ENCODE data around the gene VMO1.
A peak's percentile ranks its signal among the peaks of the same experiment; 100 is the strongest.

The VMO1 gene

DNA sequence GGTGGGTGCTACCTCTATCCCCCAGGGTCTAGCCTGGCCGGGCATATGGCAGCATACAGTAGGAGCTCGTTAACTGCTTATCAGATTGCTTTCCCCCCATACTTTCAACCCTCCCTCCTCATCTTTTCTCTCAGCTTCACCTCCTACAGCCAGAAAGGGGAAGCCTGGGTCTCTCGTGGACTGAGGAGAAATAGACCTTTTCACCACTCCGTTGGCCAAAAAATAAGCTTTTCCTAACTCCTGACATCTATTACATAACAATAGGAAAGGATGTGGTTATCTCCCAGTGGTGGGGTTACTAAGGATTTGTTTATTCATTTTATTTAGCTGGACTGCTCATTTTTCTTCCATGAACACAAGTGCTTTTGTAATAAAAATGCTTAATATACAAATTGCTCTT, 37.5 kb downstream of the VMO1 start:
- no peaks in the 10 kb centered on the region for H4K20me1 ChIP-seq (ENCODE audit: insufficient read depth, low read length, poor library complexity, severe bottlenecking)
- H3K4me3 ChIP-seq (ENCODE audit: low read length, poor library complexity, severe bottlenecking), result no peak overlapping the region
- no peak overlapping the region for H2AFZ ChIP-seq (ENCODE audit: low read length)
- H3K36me3 ChIP-seq (ENCODE audit: insufficient read depth, low read length), result no peaks in the 10 kb centered on the region
- H3K4me2 ChIP-seq (ENCODE audit: low read depth, low read length, poor library complexity, severe bottlenecking), result no peak overlapping the region
- H3K79me2 ChIP-seq (ENCODE audit: insufficient read depth, low read length), result no peaks in the 10 kb centered on the region
- no peak overlapping the region for H3K9ac ChIP-seq (ENCODE audit: low read depth, low read length, poor library complexity, severe bottlenecking)
- H3K27me3 ChIP-seq (ENCODE audit: insufficient read depth, low read length, poor library complexity, severe bottlenecking), result no peaks in the 10 kb centered on the region
- H3K9me2 ChIP-seq (replicated peaks; ENCODE audit: low read depth, low read length), result no peaks in the 10 kb centered on the region
- no peaks in the 10 kb centered on the region for H3F3A ChIP-seq (ENCODE audit: low read depth)
- H3K9me3 ChIP-seq (ENCODE audit: insufficient read depth, low read depth, low read length), result no peaks in the 10 kb centered on the region
- H3K4me1 ChIP-seq (ENCODE audit: insufficient read depth, low read length, poor library complexity, severe bottlenecking), result peaks cover 4% of the 10 kb centered on the region
- TF ChIP-seq, protein P1, sequence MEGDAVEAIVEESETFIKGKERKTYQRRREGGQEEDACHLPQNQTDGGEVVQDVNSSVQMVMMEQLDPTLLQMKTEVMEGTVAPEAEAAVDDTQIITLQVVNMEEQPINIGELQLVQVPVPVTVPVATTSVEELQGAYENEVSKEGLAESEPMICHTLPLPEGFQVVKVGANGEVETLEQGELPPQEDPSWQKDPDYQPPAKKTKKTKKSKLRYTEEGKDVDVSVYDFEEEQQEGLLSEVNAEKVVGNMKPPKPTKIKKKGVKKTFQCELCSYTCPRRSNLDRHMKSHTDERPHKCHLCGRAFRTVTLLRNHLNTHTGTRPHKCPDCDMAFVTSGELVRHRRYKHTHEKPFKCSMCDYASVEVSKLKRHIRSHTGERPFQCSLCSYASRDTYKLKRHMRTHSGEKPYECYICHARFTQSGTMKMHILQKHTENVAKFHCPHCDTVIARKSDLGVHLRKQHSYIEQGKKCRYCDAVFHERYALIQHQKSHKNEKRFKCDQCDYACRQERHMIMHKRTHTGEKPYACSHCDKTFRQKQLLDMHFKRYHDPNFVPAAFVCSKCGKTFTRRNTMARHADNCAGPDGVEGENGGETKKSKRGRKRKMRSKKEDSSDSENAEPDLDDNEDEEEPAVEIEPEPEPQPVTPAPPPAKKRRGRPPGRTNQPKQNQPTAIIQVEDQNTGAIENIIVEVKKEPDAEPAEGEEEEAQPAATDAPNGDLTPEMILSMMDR (conservative IDR thresholded peaks at IDR 0.05; ENCODE audit: low read length), result no peak
- no peak for TF ChIP-seq EZH2phosphoT487 (IDR thresholded peaks at IDR 0.05; ENCODE audit: borderline replicate concordance)

DNA sequence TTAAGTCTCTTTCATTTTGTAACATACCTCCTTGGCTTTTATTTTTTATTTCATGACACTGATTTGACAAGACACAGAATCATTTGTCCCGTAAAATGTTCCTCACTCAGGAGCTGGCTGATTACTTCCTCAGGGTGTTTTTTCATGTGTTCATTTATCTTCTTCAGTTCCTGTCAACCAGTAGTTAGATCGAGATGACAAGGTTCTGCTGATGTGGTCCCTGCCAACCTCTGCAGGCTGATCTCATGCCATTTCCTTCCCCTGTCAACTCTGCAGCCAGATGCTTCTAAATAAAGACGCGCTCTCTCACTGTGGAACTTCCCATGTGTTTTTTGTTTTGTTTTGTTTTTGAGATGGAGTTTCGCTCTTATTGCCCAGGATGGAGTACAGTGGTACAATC, 38.3 kb downstream of the VMO1 start:
- H3K36me3 ChIP-seq (ENCODE audit: insufficient read depth, low read length), result no peaks in the 10 kb centered on the region
- no peaks in the 10 kb centered on the region for H3K9me3 ChIP-seq (ENCODE audit: insufficient read depth, low read depth, low read length)
- TF ChIP-seq EZH2phosphoT487 (IDR thresholded peaks at IDR 0.05; ENCODE audit: borderline replicate concordance), result no peak
- TF ChIP-seq, protein P1 (conservative IDR thresholded peaks at IDR 0.05; ENCODE audit: low read length), result no peak
- no peak overlapping the region for H3K9ac ChIP-seq (ENCODE audit: low read depth, low read length, poor library complexity, severe bottlenecking)
- H2AFZ ChIP-seq (ENCODE audit: low read length), result peak overlapping the region; percentile 67
- H3K4me3 ChIP-seq (ENCODE audit: low read length, poor library complexity, severe bottlenecking), result no peak overlapping the region
- no peaks in the 10 kb centered on the region for H3K9me2 ChIP-seq (replicated peaks; ENCODE audit: low read depth, low read length)
- H3K79me2 ChIP-seq (ENCODE audit: insufficient read depth, low read length), result no peaks in the 10 kb centered on the region
- H3K27me3 ChIP-seq (ENCODE audit: insufficient read depth, low read length, poor library complexity, severe bottlenecking), result no peaks in the 10 kb centered on the region
- H4K20me1 ChIP-seq (ENCODE audit: insufficient read depth, low read length, poor library complexity, severe bottlenecking), result no peaks in the 10 kb centered on the region
- H3K4me2 ChIP-seq (ENCODE audit: low read depth, low read length, poor library complexity, severe bottlenecking), result peak overlapping the region; percentile 35
- H3K4me1 ChIP-seq (ENCODE audit: insufficient read depth, low read length, poor library complexity, severe bottlenecking), result peaks cover 4% of the 10 kb centered on the region
- no peaks in the 10 kb centered on the region for H3F3A ChIP-seq (ENCODE audit: low read depth)

DNA sequence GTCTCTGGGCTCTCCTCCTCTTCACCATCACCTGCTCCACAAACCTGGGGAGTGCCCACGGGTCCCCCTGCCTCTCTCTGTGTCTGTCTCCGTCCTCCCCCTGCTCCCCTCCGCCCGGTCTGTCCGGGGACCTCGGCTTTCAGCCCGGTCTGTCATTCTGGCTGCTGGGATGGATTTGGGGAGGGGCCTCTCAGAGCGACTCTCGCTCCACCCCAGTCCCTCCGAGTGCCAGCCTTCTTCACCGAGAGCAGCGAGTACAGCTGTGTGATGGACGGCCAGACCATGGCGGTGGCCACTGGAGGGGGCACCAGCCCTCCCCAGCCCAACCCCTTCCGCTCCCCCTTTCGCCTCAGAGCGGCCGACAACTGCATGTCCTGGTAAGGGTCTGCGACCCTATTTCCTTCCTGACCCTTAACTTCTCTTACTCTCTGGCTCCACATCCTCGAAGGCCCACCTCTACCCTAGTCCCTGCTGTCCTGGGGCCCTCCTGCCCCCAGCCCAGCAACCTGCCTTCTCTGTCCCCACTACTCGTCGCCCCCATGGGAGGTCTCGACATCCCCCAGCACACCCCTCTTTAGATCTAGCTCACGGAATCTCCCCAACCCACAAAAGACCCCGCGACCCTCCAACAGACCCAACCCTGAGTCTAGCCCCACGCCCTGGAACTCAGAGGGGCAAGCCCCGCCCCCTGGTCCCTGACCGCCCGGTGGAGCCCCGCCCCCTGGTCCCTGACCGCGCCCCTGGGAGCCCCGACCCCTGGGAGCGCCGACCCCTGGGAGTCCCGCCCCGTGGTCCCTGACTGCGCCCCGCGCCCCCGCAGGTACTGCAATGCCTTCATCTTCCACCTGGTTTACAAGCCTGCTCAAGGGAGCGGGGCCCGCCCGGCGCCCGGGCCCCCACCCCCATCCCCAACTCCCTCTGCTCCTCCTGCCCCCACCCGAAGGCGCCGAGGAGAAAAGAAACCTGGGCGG, 40.9 kb downstream of the VMO1 start:
- Histone ChIP-seq H3K9ac (ENCODE audit: low read depth, low read length, poor library complexity, severe bottlenecking) (no peak overlapping the region), H3K9me3 (ENCODE audit: insufficient read depth, low read depth, low read length) (no peaks in the 10 kb centered on the region), H3F3A (ENCODE audit: low read depth) (no peaks in the 10 kb centered on the region), H3K9me2 (replicated peaks; ENCODE audit: low read depth, low read length) (no peaks in the 10 kb centered on the region), H3K27me3 (ENCODE audit: insufficient read depth, low read length, poor library complexity, severe bottlenecking) (no peaks in the 10 kb centered on the region), H3K4me1 (ENCODE audit: insufficient read depth, low read length, poor library complexity, severe bottlenecking) (peaks cover 4% of the 10 kb centered on the region), H3K79me2 (ENCODE audit: insufficient read depth, low read length) (no peaks in the 10 kb centered on the region), H4K20me1 (ENCODE audit: insufficient read depth, low read length, poor library complexity, severe bottlenecking) (no peaks in the 10 kb centered on the region), H3K4me3 (ENCODE audit: low read length, poor library complexity, severe bottlenecking) (no peak overlapping the region), H3K4me2 (ENCODE audit: low read depth, low read length, poor library complexity, severe bottlenecking) (no peak overlapping the region), H2AFZ (ENCODE audit: low read length) (no peak overlapping the region), H3K36me3 (ENCODE audit: insufficient read depth, low read length) (no peaks in the 10 kb centered on the region)
- TF ChIP-seq, protein P1 (conservative IDR thresholded peaks at IDR 0.05; ENCODE audit: low read length), result no peak
- no peak for TF ChIP-seq EZH2phosphoT487 (IDR thresholded peaks at IDR 0.05; ENCODE audit: borderline replicate concordance)

Measured in Loucy (cell line).